Prostate gland (tissue), 2 donors: ENCODE measurements around the gene TMEM253.

ENCODE experiments used
- POLR2A ChIP-seq: fragments of 450-650 bp; IDR thresholded peaks from one replicate; pipeline ENCODE4 v1.6.1; 2016; ENCODE audit warnings: antibody characterized with exemption, mild to moderate bottlenecking
- POLR2AphosphoS5 ChIP-seq: sonication (generic); formaldehyde crosslinking; IDR thresholded peaks from one replicate; pipeline ENCODE4 v1.6.1; 2017; ENCODE audit warnings: antibody characterized with exemption
- TF ChIP-seq, protein P1 (sequence below), 4 experiments: fragments of 200-600 bp in 2 of 4; fragments of 450-650 bp in 2 of 4; sonication (generic) in 2 of 4; IDR thresholded peaks; 1 replicate in 3 of 4; 2 replicates in 1 of 4; pipeline ENCODE4 v1.5.1; 2016 to 2019; ENCODE audit warnings: antibody characterized with exemption in 4 of 4, mild to moderate bottlenecking in 2 of 4, moderate library complexity in 2 of 4

DNA sequence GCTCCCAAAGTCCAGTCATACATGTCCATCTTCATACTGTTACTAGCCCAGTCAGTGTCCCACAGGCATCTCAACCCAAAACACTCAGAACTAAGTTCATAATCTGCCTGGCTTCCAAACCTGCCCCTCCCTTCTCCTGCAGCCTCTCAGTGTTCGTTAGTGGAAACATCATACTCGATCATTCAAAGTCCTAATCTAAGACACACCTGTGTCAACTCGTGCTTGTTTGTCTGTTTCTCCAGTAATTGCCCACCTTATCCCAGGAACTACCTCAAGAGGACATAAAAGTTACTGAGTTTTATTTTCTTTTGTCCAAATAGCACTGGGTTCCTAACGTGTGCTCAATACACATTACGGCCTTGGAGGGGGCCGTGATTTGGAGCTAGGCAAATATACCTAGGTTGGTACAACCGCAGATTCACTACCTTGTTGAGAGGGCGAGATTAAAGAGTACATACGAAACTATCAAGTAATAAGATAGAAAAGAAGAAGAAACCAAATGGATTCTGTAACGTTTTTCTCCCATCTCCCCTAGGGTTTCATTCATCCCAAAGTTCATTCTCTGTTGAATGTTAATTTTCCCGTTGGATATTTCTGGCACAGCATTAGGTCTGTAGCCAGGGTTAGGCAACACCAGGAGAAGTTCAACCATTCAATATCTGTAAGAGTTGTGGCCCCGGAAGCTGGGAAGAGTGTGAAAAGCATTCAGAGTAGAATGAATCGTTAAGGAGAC lies 40.1 kb upstream of the TMEM253 start:
- TF ChIP-seq, protein P1, sequence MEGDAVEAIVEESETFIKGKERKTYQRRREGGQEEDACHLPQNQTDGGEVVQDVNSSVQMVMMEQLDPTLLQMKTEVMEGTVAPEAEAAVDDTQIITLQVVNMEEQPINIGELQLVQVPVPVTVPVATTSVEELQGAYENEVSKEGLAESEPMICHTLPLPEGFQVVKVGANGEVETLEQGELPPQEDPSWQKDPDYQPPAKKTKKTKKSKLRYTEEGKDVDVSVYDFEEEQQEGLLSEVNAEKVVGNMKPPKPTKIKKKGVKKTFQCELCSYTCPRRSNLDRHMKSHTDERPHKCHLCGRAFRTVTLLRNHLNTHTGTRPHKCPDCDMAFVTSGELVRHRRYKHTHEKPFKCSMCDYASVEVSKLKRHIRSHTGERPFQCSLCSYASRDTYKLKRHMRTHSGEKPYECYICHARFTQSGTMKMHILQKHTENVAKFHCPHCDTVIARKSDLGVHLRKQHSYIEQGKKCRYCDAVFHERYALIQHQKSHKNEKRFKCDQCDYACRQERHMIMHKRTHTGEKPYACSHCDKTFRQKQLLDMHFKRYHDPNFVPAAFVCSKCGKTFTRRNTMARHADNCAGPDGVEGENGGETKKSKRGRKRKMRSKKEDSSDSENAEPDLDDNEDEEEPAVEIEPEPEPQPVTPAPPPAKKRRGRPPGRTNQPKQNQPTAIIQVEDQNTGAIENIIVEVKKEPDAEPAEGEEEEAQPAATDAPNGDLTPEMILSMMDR (IDR thresholded peaks at IDR 0.05) = no peak
- no peak for TF ChIP-seq POLR2A
- no peak for TF ChIP-seq POLR2AphosphoS5
